Neural cell (in vitro differentiated cells): ENCODE data around the gene IQCK. TPM values are rescaled to one million over a fixed set of nuclear protein-coding genes. Genes with fewer than 3 reads are reported as not detected.

Source experiments
- H2AFZ ChIP-seq: fragments of 200-600, 300-800 bp; sonication (generic), shearing (Covaris generic); 2 replicates; pipeline ENCODE4 v1.6.0; 2014; ENCODE audit warnings: low read depth, mild to moderate bottlenecking, antibody characterized with exemption, low read length, moderate library complexity
- H3F3A ChIP-seq: fragments of 200-600 bp; shearing (Covaris generic); 2 replicates; pipeline ENCODE4 v1.6.1; 2016; ENCODE audit warnings: mild to moderate bottlenecking, moderate library complexity, mixed read lengths, antibody characterized with exemption, low read length; ENCODE audit not compliant: insufficient read depth, poor library complexity, severe bottlenecking
- H3K27ac ChIP-seq: fragments of 200-600, 300-800 bp; sonication (generic), shearing (Covaris generic); 2 replicates; pipeline ENCODE4 v1.5.1; 2014; ENCODE audit warnings: mild to moderate bottlenecking, low read length, moderate library complexity
- H3K27me3 ChIP-seq: fragments of 300-800, 200-600 bp; sonication (generic), shearing (Covaris generic); 2 replicates; pipeline ENCODE4 v1.6.0; 2014; ENCODE audit warnings: mild to moderate bottlenecking, low read depth, low read length, moderate library complexity; ENCODE audit not compliant: insufficient read depth
- H3K36me3 ChIP-seq: fragments of 300-800, 200-600 bp; sonication (generic), shearing (Covaris generic); 2 replicates; pipeline ENCODE4 v1.5.1; 2014; ENCODE audit warnings: mild to moderate bottlenecking, antibody characterized with exemption, low read length, moderate library complexity; ENCODE audit not compliant: insufficient read depth
- H3K4me2 ChIP-seq: fragments of 300-800, 200-600 bp; sonication (generic), shearing (Covaris generic); 2 replicates; pipeline ENCODE4 v1.6.0; 2014; ENCODE audit warnings: mild to moderate bottlenecking, low read length
- H3K4me3 ChIP-seq: fragments of 300-800, 200-600 bp; sonication (generic), shearing (Covaris generic); 2 replicates; pipeline ENCODE4 v1.5.1; 2014; ENCODE audit warnings: mild to moderate bottlenecking, low read length, moderate library complexity
- H3K79me2 ChIP-seq: fragments of 200-600 bp; shearing (Covaris generic); replicated peaks from 2 replicates; pipeline ENCODE4 v1.6.0; 2014; ENCODE audit warnings: mild to moderate bottlenecking, low read length, moderate library complexity; ENCODE audit not compliant: insufficient read depth
- H3K9ac ChIP-seq: fragments of 300-800, 200-600 bp; sonication (generic), shearing (Covaris generic); 2 replicates; pipeline ENCODE4 v1.6.1; 2016; ENCODE audit warnings: mild to moderate bottlenecking, low read length, mixed read lengths
- H3K9me2 ChIP-seq: fragments of 200-600 bp; shearing (Covaris generic); 2 replicates; pipeline ENCODE4 v1.6.1; 2016; ENCODE audit warnings: mild to moderate bottlenecking, low read length, mixed read lengths; ENCODE audit not compliant: insufficient read depth
- H3K9me3 ChIP-seq: fragments of 200-600, 300-800 bp; sonication (generic), shearing (Covaris generic); 2 replicates; pipeline ENCODE4 v1.6.1; 2016; ENCODE audit warnings: mild to moderate bottlenecking, mixed run types, low read length, moderate library complexity, mixed read lengths
- H4K20me1 ChIP-seq: fragments of 200-600 bp; shearing (Covaris generic); 2 replicates; pipeline ENCODE4 v1.6.1; 2016; ENCODE audit warnings: mild to moderate bottlenecking, mixed run types; ENCODE audit not compliant: insufficient read depth
- CTCF ChIP-seq: fragments of 450-650 bp; IDR thresholded peaks from 2 replicates; pipeline ENCODE4 v1.5.1; 2014; ENCODE audit warnings: antibody characterized with exemption, mild to moderate bottlenecking, moderate library complexity; ENCODE audit not compliant: poor library complexity, severe bottlenecking
- EP300 ChIP-seq: fragments of 450-650 bp; conservative IDR thresholded peaks from 2 replicates; pipeline ENCODE4 v1.6.1; 2014; ENCODE audit warnings: antibody characterized with exemption, mild to moderate bottlenecking, moderate library complexity; ENCODE audit not compliant: poor library complexity, severe bottlenecking
- EZH2 ChIP-seq: fragments of 200-600, 300-800 bp; shearing (Covaris generic), sonication (generic); IDR thresholded peaks from 2 replicates; pipeline ENCODE4 v1.6.1; 2014; ENCODE audit warnings: antibody characterized with exemption, low read length, borderline replicate concordance, mild to moderate bottlenecking; ENCODE audit not compliant: insufficient read depth, poor library complexity, severe bottlenecking
- MXI1 ChIP-seq: fragments of 450-650 bp; conservative IDR thresholded peaks from 2 replicates; pipeline ENCODE4 v1.6.1; 2014; ENCODE audit warnings: antibody characterized with exemption, mild to moderate bottlenecking; ENCODE audit not compliant: poor library complexity, severe bottlenecking
- POLR2AphosphoS5 ChIP-seq: IDR thresholded peaks from 2 replicates; pipeline ENCODE4 v1.6.1; 2012
- RAD21 ChIP-seq: fragments of 450-650 bp; conservative IDR thresholded peaks from 2 replicates; pipeline ENCODE4 v1.6.1; 2014; ENCODE audit warnings: antibody characterized with exemption, mild to moderate bottlenecking, moderate library complexity
- REST ChIP-seq: IDR thresholded peaks from 2 replicates; pipeline ENCODE4 v1.6.1; 2012; ENCODE audit warnings: borderline replicate concordance
- SMC3 ChIP-seq: fragments of 450-650 bp; conservative IDR thresholded peaks from 2 replicates; pipeline ENCODE4 v1.6.1; 2014; ENCODE audit warnings: antibody characterized with exemption, mild to moderate bottlenecking, moderate library complexity; ENCODE audit not compliant: poor library complexity
- TAF1 ChIP-seq: IDR thresholded peaks from 2 replicates; pipeline ENCODE4 v1.6.1; 2012; ENCODE audit warnings: low read depth
- polyA plus RNA-seq: library from polyadenylated mRNA; depleted of rRNA; stranded (reverse); fragments of >200 nt; gene quantifications from 2 replicates; pipeline ENCODE4 v1.2.3, GENCODE V29; 2014

Gene IQCK
- polyA plus RNA-seq, 1 donor from 2014 or later: 10.2 TPM

GRCh38 chr16:19817122-19817521 lies 99.1 kb downstream of the IQCK start:
- TF ChIP-seq EP300 (no peak), RAD21 (no peak), POLR2AphosphoS5 (no peak), CTCF (no peak), SMC3 (no peak), MXI1 (no peak), REST (no peak), TAF1 (no peak), EZH2 (no peak)
- H4K20me1 ChIP-seq: no peaks in the 10 kb centered on the region
- H3K9me3 ChIP-seq: no peaks in the 10 kb centered on the region
- no peaks in the 10 kb centered on the region for H3F3A ChIP-seq
- H3K36me3 ChIP-seq: no peaks in the 10 kb centered on the region
- no peak overlapping the region for H3K9ac ChIP-seq
- no peak overlapping the region for H2AFZ ChIP-seq
- no peak overlapping the region for H3K27ac ChIP-seq
- no peaks in the 10 kb centered on the region for H3K9me2 ChIP-seq
- H3K27me3 ChIP-seq: no peaks in the 10 kb centered on the region
- no peak overlapping the region for H3K4me2 ChIP-seq
- H3K4me3 ChIP-seq: no peak overlapping the region
- H3K79me2 ChIP-seq: no peaks in the 10 kb centered on the region

GRCh38 chr16:19817875-19818274 lies 99.8 kb downstream of the IQCK start:
- H3K4me2 ChIP-seq: no peak overlapping the region
- H3K9me3 ChIP-seq: no peaks in the 10 kb centered on the region
- no peak overlapping the region for H3K4me3 ChIP-seq
- H2AFZ ChIP-seq: no peak overlapping the region
- H4K20me1 ChIP-seq: no peaks in the 10 kb centered on the region
- H3K79me2 ChIP-seq: no peaks in the 10 kb centered on the region
- TF ChIP-seq MXI1: no peak
- no peak for TF ChIP-seq POLR2AphosphoS5
- no peak for TF ChIP-seq RAD21
- TF ChIP-seq EZH2: no peak
- H3K36me3 ChIP-seq: no peaks in the 10 kb centered on the region
- no peak overlapping the region for H3K27ac ChIP-seq
- no peaks in the 10 kb centered on the region for H3K27me3 ChIP-seq
- H3K9me2 ChIP-seq: no peaks in the 10 kb centered on the region
- H3F3A ChIP-seq: no peaks in the 10 kb centered on the region
- no peak overlapping the region for H3K9ac ChIP-seq

- H3F3A ChIP-seq: no peaks in the 10 kb centered on the region
- H3K9me2 ChIP-seq: no peaks in the 10 kb centered on the region
- TF ChIP-seq REST: no peak
- TF ChIP-seq EZH2: no peak
- TF ChIP-seq SMC3: no peak
- TF ChIP-seq RAD21: no peak
- no peak for TF ChIP-seq MXI1
- no peak for TF ChIP-seq TAF1
- TF ChIP-seq EP300: no peak
- no peak for TF ChIP-seq POLR2AphosphoS5
- no peak for TF ChIP-seq CTCF
- no peak overlapping the region for H3K4me2 ChIP-seq
- H3K9ac ChIP-seq: no peak overlapping the region
- no peak overlapping the region for H2AFZ ChIP-seq
- no peaks in the 10 kb centered on the region for H3K36me3 ChIP-seq
- H3K4me3 ChIP-seq: no peak overlapping the region
- no peak overlapping the region for H3K27ac ChIP-seq
- H3K79me2 ChIP-seq: no peaks in the 10 kb centered on the region
- no peaks in the 10 kb centered on the region for H3K27me3 ChIP-seq
- H3K9me3 ChIP-seq: no peaks in the 10 kb centered on the region
- H4K20me1 ChIP-seq: no peaks in the 10 kb centered on the region
Observed at GRCh38 chr16:19822533-19822932, 104.5 kb downstream of the IQCK start.
